Fibroblast of lung (primary cell): ENCODE results near the gene EMP3. TPM values are rescaled to one million over a fixed set of nuclear protein-coding genes. Genes with fewer than 3 reads are reported as not detected.
A peak's percentile ranks its signal among the peaks of the same experiment; 100 is the strongest.

Experiments
- DNase-seq, 2 donors: peaks; one replicate each; pipeline versions ENCODE4 v3.0.0 to v3.0.0-alpha.2; 2010; ENCODE audit warnings: low read depth in 2 of 2
- H2AFZ ChIP-seq: 2 replicates; pipeline ENCODE4 v1.5.1; 2012; ENCODE audit warnings: low read length, control low read depth, inconsistent platforms
- H3K27ac ChIP-seq: 2 replicates; pipeline ENCODE4 v1.5.1; 2011; ENCODE audit warnings: low read length, control low read depth; ENCODE audit not compliant: insufficient read depth
- H3K27me3 ChIP-seq: 2 replicates; pipeline ENCODE4 v1.5.1; 2011; ENCODE audit warnings: mild to moderate bottlenecking, low read length; ENCODE audit not compliant: control insufficient read depth, insufficient read depth
- H3K36me3 ChIP-seq: 2 replicates; pipeline ENCODE4 v1.5.1; 2011; ENCODE audit warnings: low read length; ENCODE audit not compliant: control insufficient read depth, insufficient read depth
- H3K4me1 ChIP-seq: 2 replicates; pipeline ENCODE4 v1.5.1; 2011; ENCODE audit warnings: low read length; ENCODE audit not compliant: control insufficient read depth, insufficient read depth; ENCODE audit errors: extremely low read depth
- H3K4me2 ChIP-seq: 2 replicates; pipeline ENCODE4 v1.5.1; 2011; ENCODE audit warnings: low read length, control low read depth; ENCODE audit not compliant: insufficient read depth; ENCODE audit errors: extremely low read depth
- H3K4me3 ChIP-seq, 4 experiments: fragments of 200-600 bp in 1 of 4; sonication (generic) in 1 of 4; replicated peaks in 1 of 4; 2 replicates each; pipeline ENCODE4 v1.5.1; 2011 to 2016; ENCODE audit warnings: low read length in 4 of 4, low read depth in 3 of 4, mild to moderate bottlenecking in 3 of 4, control low read depth in 2 of 4, inconsistent platforms in 1 of 4, mixed read lengths in 1 of 4; ENCODE audit not compliant: insufficient read depth in 1 of 4; ENCODE audit errors: control extremely low read depth in 1 of 4
- H3K79me2 ChIP-seq: 2 replicates; pipeline ENCODE4 v1.5.1; 2012; ENCODE audit warnings: mild to moderate bottlenecking, low read length, inconsistent platforms; ENCODE audit not compliant: control insufficient read depth, insufficient read depth
- H3K9ac ChIP-seq: 2 replicates; pipeline ENCODE4 v1.5.1; 2011; ENCODE audit warnings: mild to moderate bottlenecking, low read length, control low read depth; ENCODE audit not compliant: insufficient read depth
- H3K9me3 ChIP-seq: 2 replicates; pipeline ENCODE4 v1.5.1; 2012; ENCODE audit warnings: low read depth, low read length; ENCODE audit not compliant: control insufficient read depth, insufficient read depth
- H4K20me1 ChIP-seq: 2 replicates; pipeline ENCODE4 v1.5.1; 2011; ENCODE audit warnings: low read length; ENCODE audit not compliant: control insufficient read depth, insufficient read depth; ENCODE audit errors: extremely low read depth
- EZH2 ChIP-seq: IDR thresholded peaks from 2 replicates; pipeline ENCODE4 v1.5.1; 2012; ENCODE audit warnings: low read length, control low read depth, mild to moderate bottlenecking; ENCODE audit errors: missing control alignments
- polyA plus RNA-seq, 2 donors: library from polyadenylated mRNA; depleted of rRNA in 1 of 2; stranded (reverse) in 1 of 2; unstranded in 1 of 2; fragments of >200 nt; gene quantifications; 2 replicates each; pipeline ENCODE4 v1.2.1, GENCODE V29; 2011 to 2012; ENCODE audit warnings: missing spikeins in 1 of 2
- total RNA-seq: library from RNA; depleted of rRNA; stranded (reverse); fragments of >200 nt; gene quantifications from 2 replicates; pipeline ENCODE4 v1.2.1, GENCODE V29; 2014
- TF ChIP-seq, protein P1 (sequence below), 2 donors: IDR thresholded peaks in 1 of 2; conservative IDR thresholded peaks in 1 of 2; 1 replicate in 1 of 2; 2 replicates in 1 of 2; pipeline ENCODE4 v1.5.1; 2011 to 2012; ENCODE audit warnings: low read length in 2 of 2, control low read depth in 1 of 2, inconsistent platforms in 1 of 2, low read depth in 1 of 2, mild to moderate bottlenecking in 1 of 2

Gene EMP3
- total and polyA plus RNA-seq, 2 donors (not counting 1 experiment from before 2014, with no cell fraction given) = 246 to 303 TPM

DNA sequence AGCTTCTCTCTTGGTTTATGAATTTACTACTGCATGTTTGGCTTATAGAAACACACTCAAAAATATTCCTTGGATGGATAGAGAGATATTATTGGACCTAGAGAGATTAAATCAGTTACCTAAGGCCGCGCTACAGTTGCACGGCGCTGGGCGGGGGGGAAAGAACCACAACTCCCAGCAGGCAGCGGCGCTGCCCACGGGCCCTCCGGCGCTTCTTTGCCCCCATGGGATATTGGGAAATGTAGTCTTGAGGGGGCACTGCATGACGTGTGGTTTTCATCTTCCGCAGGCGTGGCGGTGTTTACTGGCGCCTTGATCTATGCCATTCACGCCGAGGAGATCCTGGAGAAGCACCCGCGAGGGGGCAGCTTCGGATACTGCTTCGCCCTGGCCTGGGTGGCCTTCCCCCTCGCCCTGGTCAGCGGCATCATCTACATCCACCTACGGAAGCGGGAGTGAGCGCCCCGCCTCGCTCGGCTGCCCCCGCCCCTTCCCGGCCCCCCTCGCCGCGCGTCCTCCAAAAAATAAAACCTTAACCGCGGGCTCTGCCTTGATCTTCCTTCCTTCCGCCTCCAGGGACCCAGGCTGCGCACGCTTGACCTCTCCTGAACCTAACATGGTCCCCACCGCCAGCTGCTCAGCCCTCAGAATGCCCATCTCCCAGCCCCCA is 4.8 kb downstream of the EMP3 start:
- peaks cover 40% of the 10 kb centered on the region for H3K79me2 ChIP-seq
- no peak overlapping the region for H3K4me2 ChIP-seq
- no peak overlapping the region for H3K27ac ChIP-seq
- DNase-seq = peak in 1 of 2 donors; percentile 48
- H3K36me3 ChIP-seq = peaks cover 19% of the 10 kb centered on the region
- H4K20me1 ChIP-seq = no peaks in the 10 kb centered on the region
- H2AFZ ChIP-seq = no peak overlapping the region
- H3K4me1 ChIP-seq = peaks cover 27% of the 10 kb centered on the region
- H3K27me3 ChIP-seq = no peaks in the 10 kb centered on the region
- no peak overlapping the region for H3K4me3 ChIP-seq
- no peak overlapping the region for H3K9ac ChIP-seq
- H3K9me3 ChIP-seq = no peaks in the 10 kb centered on the region
- TF ChIP-seq, protein P1, sequence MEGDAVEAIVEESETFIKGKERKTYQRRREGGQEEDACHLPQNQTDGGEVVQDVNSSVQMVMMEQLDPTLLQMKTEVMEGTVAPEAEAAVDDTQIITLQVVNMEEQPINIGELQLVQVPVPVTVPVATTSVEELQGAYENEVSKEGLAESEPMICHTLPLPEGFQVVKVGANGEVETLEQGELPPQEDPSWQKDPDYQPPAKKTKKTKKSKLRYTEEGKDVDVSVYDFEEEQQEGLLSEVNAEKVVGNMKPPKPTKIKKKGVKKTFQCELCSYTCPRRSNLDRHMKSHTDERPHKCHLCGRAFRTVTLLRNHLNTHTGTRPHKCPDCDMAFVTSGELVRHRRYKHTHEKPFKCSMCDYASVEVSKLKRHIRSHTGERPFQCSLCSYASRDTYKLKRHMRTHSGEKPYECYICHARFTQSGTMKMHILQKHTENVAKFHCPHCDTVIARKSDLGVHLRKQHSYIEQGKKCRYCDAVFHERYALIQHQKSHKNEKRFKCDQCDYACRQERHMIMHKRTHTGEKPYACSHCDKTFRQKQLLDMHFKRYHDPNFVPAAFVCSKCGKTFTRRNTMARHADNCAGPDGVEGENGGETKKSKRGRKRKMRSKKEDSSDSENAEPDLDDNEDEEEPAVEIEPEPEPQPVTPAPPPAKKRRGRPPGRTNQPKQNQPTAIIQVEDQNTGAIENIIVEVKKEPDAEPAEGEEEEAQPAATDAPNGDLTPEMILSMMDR (conservative IDR thresholded peaks at IDR 0.05 in 1 of 2, IDR thresholded peaks at IDR 0.05 in 1 of 2; ENCODE audit: low read depth in 1 of 2, low read length in 2 of 2) = no peak
- TF ChIP-seq EZH2 = no peak

DNA sequence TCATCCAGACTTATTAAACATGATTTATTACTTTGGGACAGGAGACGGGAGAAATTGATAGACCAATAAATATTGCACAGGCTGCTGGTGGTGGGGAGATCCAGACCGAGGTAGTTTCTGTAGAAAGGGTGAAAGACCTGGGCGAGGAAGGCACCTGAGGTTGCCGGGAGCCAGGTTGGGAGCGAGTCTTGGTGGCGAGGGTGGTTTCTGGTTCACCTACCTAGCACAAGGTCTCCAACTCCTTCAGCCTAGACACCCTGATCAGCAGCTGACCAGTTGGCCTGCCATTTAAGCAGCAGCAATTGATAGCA is 7.0 kb downstream of the EMP3 start:
- H3K9me3 ChIP-seq = no peaks in the 10 kb centered on the region
- peaks cover 24% of the 10 kb centered on the region for H3K4me1 ChIP-seq
- H3K36me3 ChIP-seq = peaks cover 17% of the 10 kb centered on the region
- H3K27ac ChIP-seq = no peak overlapping the region
- no peak overlapping the region for H3K9ac ChIP-seq
- H3K27me3 ChIP-seq = no peaks in the 10 kb centered on the region
- peaks cover 22% of the 10 kb centered on the region for H3K79me2 ChIP-seq
- TF ChIP-seq, protein P1 (conservative IDR thresholded peaks at IDR 0.05 in 1 of 2, IDR thresholded peaks at IDR 0.05 in 1 of 2; ENCODE audit: low read depth in 1 of 2, low read length in 2 of 2) = no peak
- TF ChIP-seq EZH2 = no peak
- H3K4me3 ChIP-seq = no peak overlapping the region
- no peaks in the 10 kb centered on the region for H4K20me1 ChIP-seq
- no peak for DNase-seq
- H3K4me2 ChIP-seq = peak overlapping the region; percentile 32
- no peak overlapping the region for H2AFZ ChIP-seq

DNA sequence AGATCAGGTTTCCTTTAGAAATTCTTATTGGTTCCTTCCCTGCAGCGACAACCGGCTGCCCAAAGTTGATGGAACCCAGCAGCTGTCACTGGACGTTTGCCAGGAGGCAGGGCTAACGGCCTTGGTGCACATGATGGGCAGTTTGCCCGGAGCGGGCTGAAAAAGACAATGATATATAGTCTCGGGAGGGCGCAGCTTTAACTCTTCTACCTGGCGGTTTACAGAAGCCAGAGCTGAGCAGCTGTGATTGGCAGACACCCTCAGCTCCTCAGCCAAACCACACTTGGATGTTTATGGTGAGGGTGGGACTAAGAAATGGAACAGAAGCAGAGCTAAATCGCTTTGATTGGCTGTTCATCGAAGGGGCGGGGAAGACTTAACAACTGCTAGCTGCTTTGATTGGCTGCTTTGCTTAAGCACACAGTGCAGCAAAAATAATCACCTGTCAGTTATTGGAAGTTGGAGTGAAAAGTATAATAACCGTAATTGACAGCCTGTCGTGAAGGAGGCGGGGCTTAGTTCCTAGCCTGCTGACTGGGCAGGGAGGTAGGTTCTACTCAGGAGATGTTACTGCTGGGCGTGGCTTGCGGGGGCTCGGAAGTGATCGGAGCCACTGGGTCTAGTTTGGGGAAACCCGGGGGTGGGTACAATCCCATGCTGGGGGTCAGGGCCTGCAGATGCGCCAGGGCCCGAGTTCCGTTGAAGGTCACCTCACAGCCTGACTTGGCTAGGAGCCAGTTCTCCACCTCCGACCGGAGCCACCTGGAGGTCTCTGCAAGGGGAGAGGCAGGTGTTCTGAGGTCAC is 7.5 kb downstream of the EMP3 start:
- Histone ChIP-seq H3K4me3 (peak overlapping the region in 2 of 4 experiments; percentile 15 to 27), H4K20me1 (no peaks in the 10 kb centered on the region), H3K27ac (no peak overlapping the region)

More for the DNA sequence above, 7.5 kb downstream of the EMP3 start:
- peak; percentile 98 to 99 for DNase-seq
- Histone ChIP-seq H3K4me2 (peak overlapping the region; percentile 32), H2AFZ (no peak overlapping the region), H3K9ac (no peak overlapping the region), H3K4me1 (peaks cover 22% of the 10 kb centered on the region), H3K9me3 (no peaks in the 10 kb centered on the region), H3K36me3 (peaks cover 14% of the 10 kb centered on the region), H3K79me2 (peaks cover 17% of the 10 kb centered on the region), H3K27me3 (no peaks in the 10 kb centered on the region)
- TF ChIP-seq EZH2 = no peak
- TF ChIP-seq, protein P1 (conservative IDR thresholded peaks at IDR 0.05 in 1 of 2, IDR thresholded peaks at IDR 0.05 in 1 of 2; ENCODE audit: low read depth in 1 of 2, low read length in 2 of 2) = no peak
